HepG2 (cell line): Measurements from ENCODE around the gene RXRG. TPM values are rescaled to one million over a fixed set of nuclear protein-coding genes. Genes with fewer than 3 reads are reported as not detected.

Source experiments
- AGO2 ChIP-seq: fragments of 200-400 bp; formaldehyde crosslinking; optimal IDR thresholded peaks from 2 replicates; pipeline ENCODE3; 2017; ENCODE audit warnings: mild to moderate bottlenecking, low read depth, low read length, moderate library complexity
- CAMTA2 ChIP-seq: sonication (generic); formaldehyde crosslinking; IDR thresholded peaks from 2 replicates; pipeline ENCODE4 v1.4.0; 2020; ENCODE audit warnings: mild to moderate bottlenecking, missing genetic modification reagents, borderline replicate concordance
- CCAR2 ChIP-seq: fragments of 200-400 bp; formaldehyde crosslinking; optimal IDR thresholded peaks from 2 replicates; pipeline ENCODE3; 2018; ENCODE audit warnings: low read depth, mild to moderate bottlenecking, low read length, moderate library complexity
- CREM ChIP-seq, 2 experiments: sonication (generic) in 1 of 2; formaldehyde crosslinking in 1 of 2; IDR thresholded peaks; 2 replicates each; pipeline versions ENCODE4 v1.4.0 to v1.6.1; 2016 to 2020; ENCODE audit warnings: antibody characterized with exemption in 1 of 2, mild to moderate bottlenecking in 1 of 2, missing genetic modification reagents in 1 of 2
- DPF2 ChIP-seq: sonication (generic); formaldehyde crosslinking; IDR thresholded peaks from 2 replicates; pipeline ENCODE4 v1.4.0; 2020; ENCODE audit warnings: mild to moderate bottlenecking, low read depth, missing genetic modification reagents, borderline replicate concordance
- FUBP1 ChIP-seq: sonication (generic); formaldehyde crosslinking; IDR thresholded peaks from 2 replicates; pipeline ENCODE4 v1.5.1; 2020; ENCODE audit warnings: missing genetic modification reagents, mild to moderate bottlenecking, borderline replicate concordance
- GLMP ChIP-seq: sonication (generic); formaldehyde crosslinking; IDR thresholded peaks from 2 replicates; pipeline ENCODE4 v1.9.0; 2021; ENCODE audit warnings: missing genetic modification reagents, mild to moderate bottlenecking, borderline replicate concordance
- HDAC6 ChIP-seq: fragments of 200-600 bp; sonication (generic); IDR thresholded peaks from 2 replicates; pipeline ENCODE4 v1.7.0; 2017; ENCODE audit warnings: mild to moderate bottlenecking, antibody characterized with exemption, low read length, low read depth
- HOXA9 ChIP-seq: sonication (generic); formaldehyde crosslinking; IDR thresholded peaks from 2 replicates; pipeline ENCODE4 v1.8.1; 2022; ENCODE audit warnings: missing genetic modification reagents, mild to moderate bottlenecking, moderate library complexity, borderline replicate concordance
- IKZF5 ChIP-seq: IDR thresholded peaks from 2 replicates; pipeline ENCODE4 v1.6.1; 2018; ENCODE audit warnings: missing genetic modification reagents, mild to moderate bottlenecking, missing compliant biosample characterization
- IRF2 ChIP-seq: IDR thresholded peaks from 2 replicates; pipeline ENCODE4 v1.6.1; 2018; ENCODE audit warnings: missing genetic modification reagents, missing compliant biosample characterization
- NFKB2 ChIP-seq: sonication (generic); formaldehyde crosslinking; IDR thresholded peaks from 2 replicates; pipeline ENCODE4 v1.4.0; 2020; ENCODE audit warnings: missing genetic modification reagents, borderline replicate concordance
- NR1H2 ChIP-seq: sonication (generic); formaldehyde crosslinking; IDR thresholded peaks from 2 replicates; pipeline ENCODE4 v1.8.1; 2022; ENCODE audit warnings: low read depth, missing genetic modification reagents, borderline replicate concordance
- RAD21 ChIP-seq: fragments of 450-650 bp; formaldehyde crosslinking; IDR thresholded peaks from 2 replicates; pipeline ENCODE4 v1.5.0; 2020; ENCODE audit warnings: mild to moderate bottlenecking
- SMC3 ChIP-seq: IDR thresholded peaks from 2 replicates; pipeline ENCODE4 v1.6.1; 2011; ENCODE audit warnings: low read length, improper control_type of control experiment
- STAG1 ChIP-seq: sonication (generic); formaldehyde crosslinking; IDR thresholded peaks from 2 replicates; pipeline ENCODE4 v1.4.0; 2020; ENCODE audit warnings: missing genetic modification reagents
- TFDP2 ChIP-seq: sonication (generic); formaldehyde crosslinking; IDR thresholded peaks from 2 replicates; pipeline ENCODE4 v1.4.0; 2020; ENCODE audit warnings: missing genetic modification reagents
- TOE1 ChIP-seq: sonication (generic); formaldehyde crosslinking; IDR thresholded peaks from 2 replicates; pipeline ENCODE4 v1.4.0; 2020; ENCODE audit warnings: mild to moderate bottlenecking, missing genetic modification reagents
- TOPORS ChIP-seq: sonication (generic); formaldehyde crosslinking; IDR thresholded peaks from 2 replicates; pipeline ENCODE4 v1.8.0; 2023; ENCODE audit warnings: mild to moderate bottlenecking, missing genetic modification reagents
- XBP1 ChIP-seq: sonication (generic); formaldehyde crosslinking; IDR thresholded peaks from 2 replicates; pipeline ENCODE4 v1.5.0; 2020; ENCODE audit warnings: missing genetic modification reagents
- ZEB1 ChIP-seq: IDR thresholded peaks from 2 replicates; pipeline ENCODE4 v1.6.1; 2012; ENCODE audit warnings: mild to moderate bottlenecking, low read depth, inconsistent platforms; ENCODE audit not compliant: insufficient replicate concordance
- ZNF230 ChIP-seq: sonication (generic); formaldehyde crosslinking; IDR thresholded peaks from 2 replicates; pipeline ENCODE4 v1.4.0; 2020; ENCODE audit warnings: mild to moderate bottlenecking, missing genetic modification reagents
- ZNF567 ChIP-seq: sonication (generic); formaldehyde crosslinking; IDR thresholded peaks from 2 replicates; pipeline ENCODE4 v1.8.1; 2023; ENCODE audit warnings: mild to moderate bottlenecking, missing genetic modification reagents, borderline replicate concordance
- ZNF878 ChIP-seq: sonication (generic); formaldehyde crosslinking; IDR thresholded peaks from 2 replicates; pipeline ENCODE4 v1.8.1; 2023; ENCODE audit warnings: mild to moderate bottlenecking, missing genetic modification reagents, moderate library complexity
- ZSCAN22 ChIP-seq: sonication (generic); formaldehyde crosslinking; IDR thresholded peaks from 2 replicates; pipeline ENCODE4 v1.4.0; 2020; ENCODE audit warnings: mild to moderate bottlenecking, missing genetic modification reagents
- polyA plus RNA-seq, 8 experiments: library from polyadenylated mRNA; depleted of rRNA in 3 of 8; stranded (reverse) in 7 of 8; unstranded in 1 of 8; fragments of >200 nt; fragmentation: Illumina TruSeq in 4 of 8; extraction: Trizol in 4 of 8; gene quantifications; 2 replicates each; pipeline versions ENCODE4 v1.2.1 to v1.2.3, GENCODE V29; 2011 to 2016; ENCODE audit warnings: low read depth in 4 of 8, missing spikeins in 1 of 8, mixed read lengths in 1 of 8; ENCODE audit not compliant: insufficient read depth in 1 of 8
- total RNA-seq, 5 experiments: library from RNA; depleted of rRNA; stranded (reverse); fragments of >200 nt; fragmentation: Illumina TruSeq; extraction: Trizol; gene quantifications; 2 replicates each; pipeline ENCODE4 v1.2.3, GENCODE V29; 2016; ENCODE audit warnings: low read depth in 1 of 5

Gene RXRG
- total and polyA plus RNA-seq, 2 of the 13 experiments (the other 11 are each of a cell fraction or from before 2014, with no cell fraction given), result not detected

- no peak for TF ChIP-seq GLMP (CRISPR knock-in tag)
- no peak for TF ChIP-seq TOPORS
- no peak for TF ChIP-seq NFKB2 (CRISPR knock-in tag)
- no peak for TF ChIP-seq CAMTA2 (CRISPR knock-in tag)
- no peak for TF ChIP-seq ZNF878 (CRISPR knock-in tag)
- peak; percentile 85 for TF ChIP-seq SMC3
- TF ChIP-seq IRF2 (CRISPR knock-in tag), result 0 out of 2 replicates have a peak, but pooled peaks have one; percentile 17
- TF ChIP-seq ZNF230, result no peak
- TF ChIP-seq AGO2, result no peak
- TF ChIP-seq DPF2 (CRISPR knock-in tag), result no peak
- TF ChIP-seq CREM (IDR thresholded peaks at IDR 0.05), result no peak
- TF ChIP-seq CREM (CRISPR knock-in tag; IDR thresholded peaks at IDR 0.05), result no peak
- TF ChIP-seq XBP1, result no peak
- TF ChIP-seq RAD21 (CRISPR knock-in tag), result peak; percentile 45; the same call in 1 of the 2 replicates
- no peak for TF ChIP-seq ZNF567 (CRISPR knock-in tag)
- no peak for TF ChIP-seq TFDP2 (CRISPR knock-in tag)
- no peak for TF ChIP-seq FUBP1 (CRISPR knock-in tag)
- no peak for TF ChIP-seq CCAR2
- TF ChIP-seq STAG1 (CRISPR knock-in tag), result peak; percentile 62
- no peak for TF ChIP-seq HDAC6
- no peak for TF ChIP-seq ZSCAN22 (CRISPR knock-in tag)
- TF ChIP-seq TOE1, result no peak
- no peak for TF ChIP-seq ZEB1
- TF ChIP-seq NR1H2 (CRISPR knock-in tag), result no peak
- TF ChIP-seq HOXA9 (CRISPR knock-in tag), result no peak
- no peak for TF ChIP-seq IKZF5
Measured at GRCh38 chr1:165408518-165408917, 36.4 kb downstream of the RXRG start (continued).
